HG03060 (cell line): ENCODE data around the gene LRG1.
"Not testable (repeated sequence)": the region's sequence is repeated elsewhere in the genome, so short reads cannot be mapped to it uniquely, and the experiment has no call there.

Source experiments
- ATAC-seq: cut with Tn5 transposase; IDR thresholded peaks from one replicate; pipeline ENCODE4 v1.9.1; 2021; ENCODE audit warnings: low read depth, moderate number of reproducible peaks; ENCODE audit not compliant: unreplicated experiment

LRG1 gene

DNA sequence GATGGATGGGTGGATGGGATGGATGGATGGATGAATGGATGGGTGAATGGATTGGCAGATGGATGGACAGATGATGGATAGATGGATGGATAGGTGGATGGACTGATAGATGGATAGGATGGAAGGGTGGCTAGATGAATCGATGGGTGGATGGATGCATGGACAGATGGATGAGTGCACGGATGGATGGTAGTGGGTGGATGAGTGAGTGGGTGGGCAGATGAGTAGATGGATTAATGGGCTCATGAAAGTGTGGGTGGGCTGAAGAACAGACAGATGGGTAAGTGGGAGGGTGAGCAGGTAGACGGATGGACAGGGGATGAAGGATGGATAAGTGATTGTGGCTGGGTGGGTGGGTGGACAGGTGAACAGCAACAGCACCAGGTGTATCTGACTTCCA is 13.9 kb upstream of the LRG1 start:
- ATAC-seq, result no peak

DNA sequence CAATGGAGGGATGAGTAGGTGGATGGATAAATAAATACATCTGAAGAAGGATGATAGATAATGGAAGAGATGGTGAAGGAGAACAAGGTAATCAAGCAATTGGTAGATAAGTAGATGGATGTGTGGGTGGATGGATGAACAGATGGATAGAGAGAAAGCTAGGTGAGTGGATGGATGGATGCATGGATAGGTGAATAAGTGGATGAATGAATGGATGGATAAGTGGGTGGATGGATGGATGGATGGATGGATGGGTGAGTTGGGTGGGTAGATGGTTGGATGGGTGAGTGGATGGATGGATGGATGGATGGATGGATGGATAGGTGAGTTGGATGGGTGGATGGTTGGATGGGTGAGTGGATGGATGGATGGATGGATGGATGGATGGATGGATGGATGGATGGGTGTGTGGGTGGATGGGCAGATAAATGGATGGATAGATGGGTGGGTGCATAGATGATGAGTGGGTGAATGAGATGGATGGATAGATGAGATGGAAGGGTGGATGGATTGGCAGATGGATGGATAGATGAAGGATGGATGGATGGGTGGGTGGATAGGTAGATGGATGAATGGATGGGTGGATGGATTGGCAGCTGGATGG is 13.4 kb upstream of the LRG1 start:
- ATAC-seq, result no peak

DNA sequence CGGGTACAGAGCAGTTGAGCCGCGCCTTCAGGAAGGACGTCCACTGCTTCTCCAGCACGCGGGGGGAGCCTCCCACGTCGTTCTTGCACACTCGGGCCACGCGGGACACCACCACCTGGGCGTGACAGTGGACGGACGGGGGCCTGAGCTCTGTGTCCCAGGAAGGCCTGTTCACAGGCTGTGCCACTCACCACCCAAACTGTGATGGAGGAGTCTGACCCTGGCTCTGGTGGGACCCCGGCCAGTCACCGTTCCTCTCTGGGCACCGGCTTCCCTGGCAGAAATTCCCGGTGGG is 12.6 kb upstream of the LRG1 start:
- ATAC-seq, result no peak

DNA sequence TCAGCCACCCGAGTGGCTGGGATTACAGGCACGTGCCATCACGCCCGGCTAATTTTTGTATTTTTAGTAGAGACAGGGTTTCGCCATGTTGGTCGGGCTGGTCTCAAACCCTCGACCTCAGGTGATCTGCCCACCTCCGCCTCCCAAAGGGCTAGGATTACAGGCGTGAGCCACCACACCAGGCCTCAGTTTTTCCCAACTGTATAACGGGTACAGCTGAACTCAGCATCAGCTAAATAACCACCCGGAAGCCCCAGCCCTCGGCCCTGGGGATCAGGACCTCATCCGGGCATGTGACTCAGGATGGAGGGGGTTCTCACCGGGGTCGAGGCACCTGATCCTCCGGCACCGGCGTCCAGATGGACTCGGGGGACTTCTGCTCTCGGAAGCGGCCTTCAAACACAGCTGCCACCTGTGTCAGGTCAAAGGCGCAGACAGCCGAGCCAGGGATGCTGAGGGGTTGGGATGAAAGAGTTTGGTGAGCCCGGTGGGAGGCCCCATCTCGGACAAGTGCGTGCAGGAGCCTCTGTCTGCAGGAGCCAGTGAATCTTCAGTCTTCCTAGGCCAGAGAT is 10.7 kb upstream of the LRG1 start:
- ATAC-seq, result no peak

DNA sequence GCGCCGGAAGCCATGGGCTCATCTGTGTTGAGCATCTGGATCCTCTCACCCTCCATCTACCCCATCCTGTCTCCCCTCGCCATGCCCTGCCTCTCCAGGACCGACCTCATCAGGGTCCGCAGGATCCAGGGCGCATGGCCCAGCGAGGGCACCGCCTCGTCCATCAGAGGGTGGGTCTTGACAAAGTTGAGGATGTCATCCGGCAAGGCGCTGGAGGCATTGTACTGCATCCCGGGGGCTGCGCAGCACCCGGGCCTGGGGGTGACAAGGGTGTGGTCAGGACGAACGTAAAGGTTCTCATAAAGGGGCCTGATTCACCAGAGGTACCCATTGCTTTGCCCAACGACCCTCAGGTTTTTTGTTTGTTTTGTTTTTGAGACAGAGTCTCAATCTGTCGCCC is 10.2 kb upstream of the LRG1 start:
- no peak for ATAC-seq

DNA sequence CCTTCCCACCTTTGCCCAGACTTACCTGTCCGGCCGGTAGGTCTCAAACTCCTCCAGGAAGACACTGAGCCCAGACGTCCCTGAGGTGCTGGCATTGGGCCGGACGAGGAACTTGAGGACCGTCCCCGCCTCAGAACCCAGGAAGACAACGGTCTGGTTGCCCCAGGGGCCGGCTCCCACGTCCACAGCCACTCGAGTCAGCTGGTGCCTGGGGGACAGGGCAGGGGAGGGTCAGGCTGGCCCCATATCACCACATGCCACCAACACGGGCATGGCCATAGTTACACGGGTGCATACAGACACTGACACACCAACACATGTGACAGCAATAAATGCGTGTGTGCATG is 8.4 kb upstream of the LRG1 start:
- ATAC-seq, result no peak

DNA sequence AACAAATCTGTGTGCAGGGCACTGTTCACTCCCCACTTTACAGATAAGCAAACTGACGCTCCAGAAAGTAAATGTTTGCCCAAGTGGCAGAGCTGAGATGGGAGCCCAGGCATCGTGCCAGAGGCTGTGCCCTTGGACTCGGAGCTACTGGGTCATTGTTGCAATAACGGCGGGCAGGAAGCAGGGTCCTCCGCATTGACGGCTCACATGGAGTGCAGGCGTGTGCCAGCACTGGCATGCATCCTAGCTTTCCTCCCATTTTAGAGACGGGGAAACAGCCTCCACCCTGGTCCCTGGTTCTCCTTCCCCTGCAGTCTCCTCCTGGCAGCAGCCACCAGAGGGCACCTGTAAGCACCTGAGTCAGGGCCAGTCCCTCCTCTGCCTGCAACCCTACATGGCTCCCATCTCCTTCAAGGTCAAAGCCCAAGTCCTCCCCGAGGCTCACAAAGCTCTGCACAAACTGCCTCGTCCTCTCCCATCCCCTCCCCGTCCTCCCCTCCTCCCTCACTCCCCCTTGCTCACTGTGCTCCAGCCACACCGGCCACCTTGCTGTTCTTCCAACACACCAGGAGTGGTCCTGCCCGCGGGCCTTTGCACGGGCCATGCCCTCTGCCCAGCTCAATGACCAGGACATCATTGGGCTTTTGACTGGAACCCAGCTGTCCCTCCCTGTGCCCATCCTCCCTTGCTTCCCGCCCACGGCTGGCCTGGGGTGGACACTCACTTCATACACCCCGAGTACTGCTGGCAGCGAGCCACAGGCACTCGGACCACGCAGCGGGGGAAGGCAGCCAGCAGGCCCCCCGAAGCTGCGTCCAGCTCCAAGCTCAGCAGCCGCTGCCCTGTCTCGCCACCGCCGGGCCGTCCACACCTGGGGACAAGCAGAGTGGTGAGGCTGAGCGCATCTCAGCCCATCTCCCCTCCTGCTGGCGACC is 7.7 kb upstream of the LRG1 start:
- no peak for ATAC-seq

DNA sequence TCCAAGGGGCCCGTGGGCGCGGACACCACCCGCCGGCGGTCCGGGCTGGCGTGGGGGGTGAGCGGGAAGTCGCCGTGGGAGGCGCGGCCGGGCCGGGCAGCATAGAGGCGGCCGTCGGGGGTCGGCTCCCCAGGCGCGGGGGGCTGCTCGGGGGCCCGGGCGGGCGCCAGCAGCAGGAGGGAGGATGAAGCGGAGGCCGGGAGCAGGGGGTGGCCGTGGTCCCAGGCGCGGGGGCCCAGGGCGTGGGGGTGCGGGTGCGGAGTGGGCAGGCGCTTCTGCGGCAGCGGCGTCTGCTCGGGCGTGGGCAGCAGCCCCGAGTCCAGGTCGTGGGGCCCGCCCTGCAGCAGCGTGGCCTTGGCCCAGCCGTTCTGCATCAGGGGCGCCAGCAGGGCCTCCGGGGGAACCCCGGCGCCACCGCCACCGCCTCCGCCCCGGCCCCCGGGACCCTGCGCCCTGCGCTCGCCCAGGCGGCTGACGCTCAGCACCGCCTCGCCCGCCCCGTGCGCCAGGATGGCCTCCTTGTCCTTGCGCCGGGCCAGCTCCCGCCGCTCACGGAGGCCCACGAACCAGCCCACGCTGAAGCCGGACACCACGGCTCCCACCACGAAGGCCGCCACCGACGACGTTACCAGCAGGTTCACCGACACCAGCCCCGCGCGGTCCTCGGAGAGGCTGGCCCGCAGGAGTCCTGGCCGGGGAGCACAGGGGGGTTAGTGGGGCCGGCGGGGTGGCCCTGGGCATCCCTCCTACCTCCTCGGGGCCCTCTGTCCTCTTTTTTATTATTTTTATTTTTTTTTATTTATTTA is 4.2 kb upstream of the LRG1 start:
- no peak for ATAC-seq

DNA sequence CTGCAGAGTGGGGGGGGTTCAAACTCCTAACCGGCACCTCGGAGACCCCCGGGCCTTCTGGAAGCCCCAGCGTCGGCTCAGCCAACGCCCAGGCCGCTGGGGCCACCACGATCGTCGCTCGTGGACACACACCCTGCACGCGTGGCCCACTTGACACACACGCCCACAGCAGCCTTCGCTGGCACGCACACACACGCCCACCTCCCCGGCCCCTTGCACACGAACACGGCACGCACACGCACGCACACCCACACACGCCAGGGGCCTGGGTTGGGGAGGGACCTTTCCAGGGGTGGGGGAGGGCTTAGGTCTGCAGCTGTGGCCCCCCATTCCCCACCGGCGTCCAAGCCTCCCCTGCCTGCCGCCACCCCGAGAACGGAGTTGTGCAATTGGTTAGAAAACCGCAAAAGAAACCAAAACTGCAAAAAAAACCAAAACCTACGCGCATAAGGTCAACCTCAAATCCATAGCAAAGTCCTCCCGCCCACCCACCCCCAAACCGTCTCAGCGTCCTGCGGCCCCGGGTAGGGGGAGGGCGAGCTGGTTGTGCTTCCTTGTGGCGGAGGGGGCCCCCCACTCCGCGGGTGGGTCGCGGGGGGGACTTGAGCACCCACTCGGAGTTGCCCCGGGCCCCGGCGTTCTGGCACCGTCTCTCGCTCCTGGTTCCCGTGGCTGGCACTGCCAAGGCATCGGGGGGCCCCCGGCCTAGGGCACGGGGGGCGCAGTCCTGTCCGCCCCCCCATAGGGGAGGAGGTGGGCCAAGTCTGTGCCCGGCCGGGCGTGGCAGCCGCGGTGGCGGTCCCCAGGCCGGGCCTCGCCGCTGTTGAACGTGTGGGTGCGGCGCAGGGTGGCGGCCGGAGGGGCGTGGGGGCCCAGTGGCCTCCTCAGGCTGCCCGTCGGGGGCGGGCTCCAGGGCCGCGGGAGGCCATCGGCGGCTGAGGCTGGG is 3.3 kb upstream of the LRG1 start:
- no peak for ATAC-seq

DNA sequence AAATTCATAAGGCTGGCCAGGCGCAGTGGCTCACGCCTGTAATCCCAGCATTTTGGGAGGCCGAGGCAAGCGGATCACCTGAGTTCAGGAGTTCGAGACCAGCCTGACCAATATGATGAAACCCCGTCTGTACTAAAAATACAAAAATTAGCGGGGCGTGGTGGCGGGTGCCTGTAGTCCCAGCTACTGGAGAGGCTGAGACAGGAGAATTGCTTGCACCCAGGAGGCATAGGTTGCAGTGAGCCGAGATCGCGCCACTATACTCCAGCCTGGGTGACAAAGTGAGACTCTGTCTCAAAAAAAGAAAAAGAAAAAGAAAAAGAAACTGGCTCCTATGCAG is 1.9 kb upstream of the LRG1 start:
- not testable (repeated sequence) for ATAC-seq

DNA sequence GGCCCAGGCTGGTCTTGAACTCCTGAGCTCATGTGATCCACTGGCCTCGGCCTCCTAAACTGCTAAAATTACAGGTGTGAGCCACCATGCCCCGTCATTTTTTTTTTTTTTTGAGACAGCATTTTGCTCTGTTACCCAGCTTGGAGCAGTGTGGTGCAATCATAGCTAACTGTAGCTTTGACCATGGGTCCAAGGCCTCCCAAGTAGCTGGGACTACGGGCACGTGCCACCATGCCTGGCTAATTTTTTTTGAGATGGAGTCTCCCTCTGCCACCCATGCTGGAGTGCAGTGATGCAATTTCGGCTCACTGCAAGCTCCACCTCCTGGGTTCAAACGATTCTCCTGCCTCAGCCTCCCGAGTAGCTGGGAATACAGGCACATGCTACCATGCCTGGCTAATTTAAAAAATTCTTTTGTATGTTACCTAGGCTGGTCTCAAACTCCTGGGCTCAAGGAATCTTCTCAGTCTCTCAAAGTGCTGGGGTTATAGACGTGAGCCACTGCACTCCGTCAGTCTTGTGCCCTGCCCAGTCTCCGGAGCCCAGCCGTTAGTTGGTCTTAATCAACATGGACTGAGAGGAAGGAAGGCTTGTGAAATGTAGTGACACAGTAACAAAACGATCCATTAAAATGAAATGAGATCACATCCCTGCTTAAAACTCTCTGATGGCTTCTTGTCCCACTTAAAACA is 1.4 kb upstream of the LRG1 start:
- no peak for ATAC-seq

DNA sequence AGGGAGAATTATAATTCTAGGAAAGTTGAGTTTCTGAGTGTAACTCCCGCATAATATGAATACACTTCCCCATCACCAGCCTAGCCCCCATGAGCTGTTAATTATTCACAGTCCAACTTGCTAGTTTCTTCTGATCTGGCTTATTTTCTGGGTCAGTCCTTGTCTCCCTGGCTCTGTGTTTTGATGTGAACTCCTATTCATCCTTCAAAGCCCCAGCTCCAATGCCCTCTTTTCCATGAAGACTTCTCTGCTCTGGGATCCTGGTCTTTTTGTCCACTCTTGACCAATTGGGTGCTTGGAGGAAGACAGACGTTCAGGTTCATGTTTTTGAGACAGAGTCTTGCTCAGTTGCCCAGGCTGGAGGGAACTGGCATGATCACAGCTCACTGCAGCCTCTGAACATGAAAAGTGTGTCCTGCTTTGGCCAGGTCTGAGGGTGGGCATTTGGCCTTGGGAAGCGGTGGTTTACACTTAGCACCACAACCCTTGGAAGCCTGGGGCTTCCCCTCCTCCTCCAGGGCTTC is 605 bp downstream of the LRG1 start:
- ATAC-seq, result no peak

DNA sequence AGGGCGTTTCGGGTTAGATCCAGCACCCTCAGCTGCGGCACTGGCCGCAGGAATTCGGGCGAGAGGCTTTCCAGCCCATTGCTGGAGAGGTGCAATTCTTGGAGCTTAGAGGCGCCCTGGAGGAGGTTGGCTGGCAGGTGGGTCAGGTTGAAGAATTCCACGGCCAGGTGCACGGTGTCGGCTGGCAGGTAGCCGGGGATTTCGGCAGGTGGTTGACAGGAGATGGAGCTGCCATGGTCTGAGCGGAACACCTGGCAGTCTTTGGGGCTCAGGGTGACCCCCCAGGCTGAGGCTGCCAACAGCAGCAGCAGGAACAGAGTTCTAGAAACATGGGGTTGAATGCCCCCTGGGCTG is 1.3 kb downstream of the LRG1 start:
- ATAC-seq, result no peak

DNA sequence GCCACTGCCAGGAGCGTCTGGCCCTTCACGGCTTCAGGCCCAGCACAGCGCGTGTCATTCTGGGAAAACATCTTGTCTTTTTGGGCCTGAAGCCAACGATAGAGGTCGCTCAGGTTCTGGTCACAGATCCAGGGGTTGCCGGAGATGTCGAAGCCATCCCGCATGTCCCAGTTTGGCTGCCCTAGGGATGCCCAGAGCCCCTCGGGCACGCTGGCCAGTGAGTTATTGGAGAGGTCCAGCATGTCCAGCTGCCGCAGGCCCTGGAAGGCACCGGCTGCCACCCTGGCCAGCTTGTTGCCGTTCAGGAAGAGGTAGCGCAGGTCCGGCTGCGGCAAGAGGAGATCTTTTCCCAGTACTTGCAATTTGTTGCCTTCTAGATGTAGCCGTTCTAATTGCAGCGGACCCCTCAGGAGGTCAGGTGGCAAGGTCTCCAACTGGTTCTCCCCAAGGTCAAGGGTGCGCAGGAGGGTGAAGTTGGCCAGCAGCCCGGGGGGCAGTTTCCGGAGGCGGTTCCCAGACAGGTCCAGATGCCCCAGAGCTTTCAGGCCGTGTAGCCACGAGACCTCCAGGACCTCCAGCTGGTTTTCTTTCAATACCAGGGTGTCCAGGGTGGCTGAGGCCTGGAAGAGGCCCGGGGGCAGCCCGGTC is 1.8 kb downstream of the LRG1 start:
- ATAC-seq, result no peak

DNA sequence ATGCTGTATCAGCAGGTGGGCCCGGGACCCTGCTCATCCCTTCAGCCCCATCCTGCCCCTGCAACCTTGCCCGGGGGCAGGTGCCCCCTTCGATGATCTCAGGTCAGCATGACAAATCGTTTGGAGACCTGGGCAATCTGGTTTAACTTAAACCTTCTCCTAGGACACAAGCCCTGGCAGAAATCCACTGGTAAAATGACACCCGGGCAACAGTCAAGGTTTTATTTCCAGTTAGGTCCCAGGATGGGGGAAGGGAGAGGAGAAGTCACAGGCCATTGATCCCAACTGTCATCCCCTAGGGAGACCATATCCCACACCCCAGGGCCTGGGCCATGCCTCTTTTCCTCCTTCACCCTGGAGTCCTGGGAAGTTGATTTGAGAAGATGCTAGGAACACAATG is 3.0 kb downstream of the LRG1 start:
- no peak for ATAC-seq

DNA sequence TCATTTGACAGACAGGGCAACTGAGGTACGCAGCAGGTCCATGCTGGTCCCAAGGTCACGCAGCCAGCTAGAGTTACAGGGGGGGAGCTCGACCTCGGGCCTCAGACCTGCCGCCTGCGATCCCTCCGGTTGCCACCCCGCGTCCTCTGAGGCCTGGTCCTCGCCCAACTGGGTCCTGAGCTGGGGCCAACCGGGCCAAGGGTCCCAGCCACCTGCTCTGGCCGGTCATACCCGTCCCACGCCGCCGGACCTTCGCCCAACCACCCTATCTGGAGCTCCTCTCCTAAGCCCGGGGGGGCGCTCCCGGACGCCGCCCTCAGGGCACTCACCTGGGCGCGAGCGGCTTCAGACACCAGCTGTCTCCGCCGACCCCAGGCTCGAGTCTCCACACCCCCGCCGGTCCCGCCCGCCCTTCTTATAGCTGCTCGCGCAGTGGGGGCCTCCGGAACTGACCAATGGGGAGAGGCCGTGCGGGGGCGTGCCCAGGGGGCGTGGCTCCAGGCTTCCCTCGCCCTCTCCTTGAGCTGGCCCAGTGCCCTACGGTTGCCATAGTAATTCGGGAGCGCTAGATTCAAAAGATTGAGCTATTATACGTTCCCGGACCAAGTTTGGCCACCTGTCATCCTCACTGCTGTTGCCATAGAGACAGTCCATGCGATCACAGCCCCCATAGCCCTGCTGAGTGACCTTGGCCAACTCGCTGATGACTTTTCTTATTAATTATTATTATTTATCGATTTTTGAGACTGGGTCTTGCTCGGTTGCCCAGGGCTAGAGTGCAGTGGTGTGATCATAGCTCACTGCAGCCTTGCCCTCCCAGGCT is 4.8 kb downstream of the LRG1 start, which contains the start of gene PLIN5:
PLIN5 (minus strand) TSS at position 389 of the 823 bp plus-strand sequence. CDS start 1,150 bp downstream, outside the sequence.
- no peak for ATAC-seq

DNA sequence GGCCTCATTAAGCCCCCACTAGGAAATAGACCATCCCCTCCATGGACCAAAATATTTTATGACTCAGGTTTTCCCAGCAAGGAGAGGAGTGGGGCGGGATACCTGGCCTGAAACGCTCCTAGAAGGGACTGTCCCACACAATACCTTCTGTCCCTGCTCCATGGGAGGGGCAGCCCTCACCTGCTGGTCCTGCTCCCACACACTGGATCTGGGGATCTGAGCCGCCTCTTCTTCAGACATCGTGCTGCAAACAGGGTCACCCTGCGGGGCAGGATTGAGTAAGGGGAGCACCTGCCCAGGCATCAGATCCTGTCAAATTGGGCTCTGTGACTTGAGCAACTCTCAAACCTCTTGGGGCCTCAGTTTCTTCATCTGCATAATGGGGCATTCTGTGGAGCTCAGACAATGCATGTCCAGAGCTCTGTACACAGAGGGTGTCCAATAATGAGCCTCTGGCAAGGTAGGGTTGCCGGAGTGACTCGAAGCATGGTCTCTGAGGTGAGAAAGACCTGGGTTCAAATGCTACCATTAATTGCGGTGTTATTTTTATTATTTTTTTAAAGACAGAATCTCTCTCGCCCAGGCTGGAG is 5.9 kb downstream of the LRG1 start:
- ATAC-seq, result no peak

DNA sequence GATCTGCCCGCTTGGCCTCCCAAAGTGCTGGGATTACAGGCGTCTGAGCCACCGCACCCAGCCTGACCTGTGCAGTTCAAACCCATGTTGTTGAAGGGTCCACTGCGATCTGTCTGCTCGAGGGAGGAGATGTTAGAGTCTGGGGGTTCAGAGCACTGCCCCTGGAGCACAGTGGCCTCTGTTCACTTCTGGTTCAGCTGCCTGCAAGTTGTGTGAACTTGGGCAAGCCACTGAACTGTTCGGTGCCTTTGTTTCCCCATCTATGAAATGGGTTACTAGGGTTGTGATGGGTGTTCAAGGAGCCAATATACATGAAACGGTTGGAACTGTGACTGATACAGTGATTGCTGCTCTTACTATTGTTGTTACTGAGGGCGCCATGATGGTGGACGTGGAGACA is 6.5 kb downstream of the LRG1 start:
- no peak for ATAC-seq
